GM10847 (cell line): ENCODE results near the gene CELA3A.

Experiments
- POLR2A ChIP-seq: IDR thresholded peaks from 2 replicates; pipeline ENCODE4 v1.6.1; 2011; ENCODE audit not compliant: insufficient read length; ENCODE audit errors: extremely low read depth

The CELA3A gene

GRCh38 chr1:22024485-22025367 lies 23.3 kb downstream of the CELA3A start:
- TF ChIP-seq POLR2A = peak; percentile 21

GRCh38 chr1:22025368-22026155 lies 24.1 kb downstream of the CELA3A start:
- peak; percentile 81 for TF ChIP-seq POLR2A

GRCh38 chr1:22026924-22027289 lies 25.4 kb downstream of the CELA3A start:
- no peak for TF ChIP-seq POLR2A

GRCh38 chr1:22030057-22030456 lies 28.6 kb downstream of the CELA3A start:
- no peak for TF ChIP-seq POLR2A

GRCh38 chr1:22030473-22030872 lies 29.0 kb downstream of the CELA3A start:
- no peak for TF ChIP-seq POLR2A

- no peak for TF ChIP-seq POLR2A
Measured at GRCh38 chr1:22031214-22031962, 29.9 kb downstream of the CELA3A start.

- TF ChIP-seq POLR2A = no peak
Measured at GRCh38 chr1:22037520-22037919, 36.1 kb downstream of the CELA3A start.

GRCh38 chr1:22038036-22038435 lies 36.6 kb downstream of the CELA3A start:
- TF ChIP-seq POLR2A = no peak

GRCh38 chr1:22039594-22040285 lies 38.3 kb downstream of the CELA3A start:
- TF ChIP-seq POLR2A = peak; percentile 34

- TF ChIP-seq POLR2A = no peak
Measured at GRCh38 chr1:22040286-22040623, 38.8 kb downstream of the CELA3A start.

GRCh38 chr1:22041505-22041904 lies 40.0 kb downstream of the CELA3A start:
- no peak for TF ChIP-seq POLR2A

- TF ChIP-seq POLR2A = no peak
Measured at GRCh38 chr1:22043198-22043769, 41.8 kb downstream of the CELA3A start.

GRCh38 chr1:22044690-22045420 lies 43.4 kb downstream of the CELA3A start:
- TF ChIP-seq POLR2A = no peak

- TF ChIP-seq POLR2A = no peak
Measured at GRCh38 chr1:22045604-22046228, 44.3 kb downstream of the CELA3A start.
